Measurements from ENCODE around the gene DOCK1.

GRCh38 chr10:127497685-127498084 is 592.5 kb downstream of the DOCK1 start:
- TF ChIP-seq CTCF (conservative IDR thresholded peaks at IDR 0.05): no peak
- no peak for TF ChIP-seq ZFX (IDR thresholded peaks at IDR 0.05)

Data from C4-2B (cell line).